GM12874 (cell line): Measurements from ENCODE around the gene CLEC18B.
"Not testable (repeated sequence)": the region's sequence is repeated elsewhere in the genome, so short reads cannot be mapped to it uniquely, and the experiment has no call there.

ENCODE experiments used
- CTCF ChIP-seq: IDR thresholded peaks from 2 replicates; pipeline ENCODE4 v1.5.1; 2011; ENCODE audit warnings: low read depth, mild to moderate bottlenecking, control low read depth, low read length, moderate library complexity; ENCODE audit not compliant: insufficient read depth

Gene CLEC18B

GRCh38 chr16:74420612-74421481 is at the start of gene CLEC18B:
Gene CLEC18B, minus strand, starts transcription at chr16:74421478. Its CDS starts 208 bp downstream, at chr16:74421270.
- not testable (repeated sequence) for TF ChIP-seq CTCF

- TF ChIP-seq CTCF = no peak
Measured at GRCh38 chr16:74469946-74470478, 48.7 kb upstream of the CLEC18B start.

- no peak for TF ChIP-seq CTCF
Measured at GRCh38 chr16:74468807-74469525, 47.7 kb upstream of the CLEC18B start.

- no peak for TF ChIP-seq CTCF
Measured at GRCh38 chr16:74466872-74467271, 45.6 kb upstream of the CLEC18B start.

- no peak for TF ChIP-seq CTCF
Measured at GRCh38 chr16:74465851-74466685, 44.8 kb upstream of the CLEC18B start.

- no peak for TF ChIP-seq CTCF
Measured at GRCh38 chr16:74465281-74465680, 44.0 kb upstream of the CLEC18B start.

GRCh38 chr16:74463888-74464287 is 42.6 kb upstream of the CLEC18B start:
- TF ChIP-seq CTCF = no peak
